GM18909 (cell line): ENCODE results near the gene SLIT1.

Experiments used
- ATAC-seq: cut with Tn5 transposase; IDR thresholded peaks from one replicate; pipeline ENCODE4 v1.9.1; 2021; ENCODE audit warnings: mild to moderate bottlenecking; ENCODE audit not compliant: unreplicated experiment, poor library complexity

The SLIT1 gene

DNA sequence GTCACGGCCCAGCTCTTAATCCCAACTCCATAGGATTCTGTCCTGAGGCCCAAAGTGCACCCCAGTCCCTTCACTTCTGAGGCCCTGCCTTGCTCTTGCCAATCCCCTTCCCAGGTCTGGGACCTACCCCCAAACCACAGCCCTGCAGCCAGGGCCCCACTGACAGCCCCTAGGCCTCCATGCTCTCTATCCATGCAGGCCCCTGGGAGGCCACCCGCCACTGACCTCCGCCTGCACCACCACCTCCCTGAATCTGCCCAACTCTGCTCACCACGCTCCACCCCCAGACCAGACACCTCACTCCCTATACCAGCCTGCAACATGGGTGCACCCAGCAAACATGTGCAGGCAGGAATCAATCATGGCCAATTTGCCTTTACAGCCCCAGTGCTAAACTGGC lies 10.2 kb downstream of the SLIT1 start:
- no peak for ATAC-seq

DNA sequence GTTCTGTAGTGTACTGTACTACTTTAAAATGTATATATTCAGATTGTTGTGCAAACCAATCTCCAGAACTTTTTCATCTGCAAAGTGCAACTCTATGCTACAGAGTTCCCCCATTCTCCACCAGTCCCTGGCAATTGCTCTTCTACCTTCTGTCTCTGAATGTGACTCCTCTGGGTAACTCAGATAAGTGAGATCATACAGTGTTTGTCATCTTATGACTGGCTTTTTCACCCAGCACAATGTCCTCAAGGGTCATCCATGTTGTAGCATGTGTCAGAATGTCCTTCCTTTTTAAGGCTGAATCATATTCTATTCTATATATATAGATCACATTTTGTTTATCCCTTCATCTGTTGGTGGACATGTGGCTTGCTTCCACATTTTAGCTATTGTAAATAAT lies 10.8 kb downstream of the SLIT1 start:
- no peak for ATAC-seq

DNA sequence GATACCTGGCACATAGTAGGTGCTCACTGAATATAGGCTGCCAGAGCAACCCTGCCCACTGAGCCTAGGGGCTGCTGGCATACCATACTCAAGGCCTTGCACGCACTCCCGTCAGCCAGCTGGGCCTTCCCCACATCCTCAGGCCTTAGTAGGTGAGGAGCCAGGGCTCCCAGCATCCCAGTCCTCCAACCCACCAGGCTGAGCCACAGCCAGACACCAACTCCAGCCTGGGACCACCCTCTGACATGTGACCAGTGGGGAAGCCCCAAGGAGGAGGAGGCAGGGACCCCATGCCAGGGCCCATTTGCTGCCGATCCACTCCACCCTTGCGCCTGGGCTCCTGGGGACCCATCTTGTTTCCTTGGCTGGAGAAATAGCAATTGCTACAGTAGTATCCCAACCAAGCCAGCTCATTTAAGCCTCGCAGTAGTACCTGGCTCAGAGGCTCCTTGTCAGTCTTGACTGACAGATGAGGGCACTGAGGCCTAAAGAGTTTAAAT lies 11.4 kb downstream of the SLIT1 start:
- no peak for ATAC-seq

DNA sequence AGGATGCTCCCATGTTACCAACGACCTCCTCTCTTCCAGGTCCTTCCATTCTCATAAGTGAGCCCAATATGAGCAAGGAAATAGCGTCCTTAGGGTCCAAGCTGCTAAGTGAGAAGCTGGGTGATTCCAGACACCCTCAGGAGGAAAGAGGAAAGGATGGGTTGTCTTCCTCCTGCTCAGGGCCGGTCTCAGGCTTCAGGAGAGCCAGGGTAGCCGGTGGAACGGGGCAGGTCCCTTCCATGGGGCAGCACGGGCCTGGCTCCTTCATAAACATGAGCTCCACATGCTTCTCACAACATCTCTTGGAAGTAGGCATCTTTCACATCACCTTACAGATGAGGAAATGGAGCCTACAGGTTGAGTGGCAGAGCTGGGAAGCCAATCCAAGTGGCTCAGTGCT lies 12.7 kb downstream of the SLIT1 start:
- no peak for ATAC-seq

DNA sequence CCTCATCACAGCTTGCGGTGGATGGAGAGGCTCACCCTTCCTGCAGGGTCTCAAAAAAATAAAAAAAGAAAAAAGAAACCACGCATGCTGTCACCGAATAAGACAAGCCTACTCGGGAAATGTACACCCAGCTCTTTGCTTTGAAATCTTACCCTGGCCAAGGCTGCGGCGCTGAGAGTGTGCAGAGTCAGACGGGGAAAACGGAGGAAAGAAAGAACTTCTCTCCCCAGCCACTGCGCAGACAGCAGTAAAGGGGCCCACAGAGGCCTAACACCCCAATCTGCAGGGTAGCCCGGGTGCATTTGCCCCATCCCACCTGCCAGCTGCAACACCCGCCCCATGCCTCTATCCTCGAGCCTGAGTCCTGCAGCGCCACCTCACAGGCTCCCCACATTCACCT lies 14.8 kb downstream of the SLIT1 start:
- no peak for ATAC-seq

DNA sequence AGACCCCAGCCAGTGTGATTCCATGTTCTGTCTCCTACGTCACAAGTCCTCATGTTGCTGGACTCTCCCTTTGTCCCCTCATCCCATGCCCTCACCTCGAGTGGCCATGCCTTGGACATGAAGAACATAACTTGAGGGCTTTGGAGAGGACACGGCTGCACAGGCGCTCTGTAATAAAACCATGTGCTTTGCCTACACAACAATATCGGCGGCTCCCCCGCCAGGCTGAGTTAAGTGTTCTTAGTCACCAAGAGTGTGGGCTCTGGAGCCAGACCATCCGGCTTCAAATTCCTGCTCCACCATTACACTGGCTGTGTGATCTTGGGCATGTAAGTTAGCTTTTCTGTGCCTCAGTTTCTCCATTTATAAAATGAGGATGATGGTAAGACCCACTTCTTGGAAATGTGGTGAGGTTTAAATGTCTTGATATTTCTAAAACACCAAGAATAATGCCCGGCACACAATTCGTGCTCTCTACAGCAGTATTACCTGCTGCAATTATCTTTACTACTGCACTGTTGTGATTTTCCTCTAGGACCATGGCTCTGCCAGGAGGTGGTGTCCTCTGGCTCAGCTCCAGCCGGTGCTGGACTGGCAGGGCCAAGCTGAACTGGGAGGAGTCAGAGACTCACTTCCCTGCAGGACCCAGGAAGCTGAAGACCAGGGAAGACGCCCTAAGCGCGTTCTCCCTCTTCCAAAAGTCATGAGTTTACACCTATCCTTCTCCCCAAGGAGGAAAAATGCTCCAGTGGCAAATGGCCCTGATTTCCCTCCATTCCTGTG lies 15.7 kb downstream of the SLIT1 start:
- ATAC-seq = no peak

DNA sequence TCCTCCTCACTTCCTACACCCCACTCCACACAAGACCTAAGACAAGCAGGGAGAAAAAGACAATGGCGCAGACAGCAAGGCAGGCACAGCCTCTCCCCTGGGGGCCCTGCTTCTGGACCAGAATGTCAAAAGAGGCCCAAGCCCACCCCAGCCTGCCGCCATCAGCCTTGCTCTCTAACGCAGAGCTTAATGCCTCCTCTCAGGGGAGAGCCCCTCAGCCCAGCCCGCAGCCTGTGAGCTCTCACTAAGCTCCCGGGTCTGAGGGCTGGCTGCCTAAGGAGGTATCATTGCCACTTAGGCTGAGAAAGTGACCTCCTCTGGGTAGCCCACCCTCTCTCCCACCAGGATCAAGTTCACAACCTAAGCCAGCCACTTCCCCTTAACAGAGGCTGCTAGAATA lies 16.7 kb downstream of the SLIT1 start:
- ATAC-seq = no peak

DNA sequence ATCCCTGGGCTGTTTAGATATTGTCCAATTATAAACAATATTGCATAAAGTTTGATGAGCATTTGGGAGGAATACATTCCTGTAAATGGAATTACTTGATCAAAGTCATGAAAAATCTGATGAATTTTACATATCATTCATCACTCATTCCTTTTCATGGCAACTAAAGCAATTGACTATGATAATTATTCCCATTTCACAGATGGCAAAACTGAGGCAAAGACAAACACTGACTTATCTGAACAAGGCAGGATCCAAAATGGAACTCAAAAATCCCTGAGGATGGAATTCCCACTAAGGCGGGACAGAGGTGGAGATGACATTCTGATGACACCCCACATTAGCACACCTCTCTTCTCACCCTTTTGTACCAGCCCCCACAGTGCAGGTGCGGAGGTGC lies 17.1 kb downstream of the SLIT1 start:
- ATAC-seq = no peak

DNA sequence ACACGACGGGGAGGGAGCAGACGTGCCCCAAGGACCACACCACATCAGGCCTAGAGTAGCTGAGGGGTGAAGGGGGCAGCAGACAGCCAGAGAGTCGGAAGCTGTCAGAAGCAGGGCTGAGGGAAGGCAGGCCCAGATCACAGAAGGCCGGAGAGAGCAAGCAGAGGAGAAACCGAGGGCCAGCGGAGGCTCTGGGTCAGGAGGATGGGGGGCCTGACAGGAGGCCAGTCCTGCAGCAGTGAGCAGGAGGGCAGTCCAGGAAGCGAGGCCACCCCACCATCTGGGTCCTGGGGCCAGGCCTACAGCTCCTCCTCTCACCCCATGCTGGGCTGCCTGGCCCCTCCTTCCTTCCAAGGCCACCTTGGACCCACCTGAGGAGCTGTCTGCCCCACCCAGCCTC lies 20.3 kb downstream of the SLIT1 start:
- no peak for ATAC-seq

DNA sequence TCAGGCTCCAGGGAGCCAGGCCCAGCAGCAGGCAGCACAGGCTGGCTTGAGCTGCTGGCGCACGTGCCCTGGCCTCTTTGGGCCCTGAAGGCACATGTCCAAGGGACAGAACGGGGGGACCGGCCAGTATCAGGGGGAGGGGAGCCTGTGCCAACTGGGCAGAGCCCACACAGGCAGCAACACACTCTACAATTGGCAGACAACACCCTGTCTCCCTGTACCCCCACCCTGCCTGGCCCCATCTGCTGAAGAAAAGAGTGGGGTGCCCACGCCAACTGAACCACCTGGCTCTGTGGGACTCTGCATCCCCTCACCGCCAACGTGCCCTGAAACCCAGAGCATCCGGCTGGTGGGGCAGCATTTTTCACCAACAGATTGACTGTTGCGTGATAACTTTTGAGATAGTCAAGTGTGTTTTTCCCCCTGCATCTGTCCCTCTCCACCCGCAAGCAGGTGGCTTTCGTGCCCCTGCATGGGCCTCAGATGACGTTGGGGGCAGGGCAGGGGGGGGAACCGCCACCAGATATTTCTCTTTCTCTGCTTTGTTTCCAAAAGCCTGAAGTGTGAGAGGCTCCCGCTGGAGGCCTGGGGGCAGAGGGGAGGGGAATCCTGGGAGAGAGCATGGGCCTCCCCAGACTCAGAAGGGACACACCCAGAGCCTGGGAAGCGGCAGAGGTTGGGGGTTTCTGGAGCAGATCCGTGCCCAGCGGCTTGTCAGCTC lies 21.8 kb downstream of the SLIT1 start:
- no peak for ATAC-seq

DNA sequence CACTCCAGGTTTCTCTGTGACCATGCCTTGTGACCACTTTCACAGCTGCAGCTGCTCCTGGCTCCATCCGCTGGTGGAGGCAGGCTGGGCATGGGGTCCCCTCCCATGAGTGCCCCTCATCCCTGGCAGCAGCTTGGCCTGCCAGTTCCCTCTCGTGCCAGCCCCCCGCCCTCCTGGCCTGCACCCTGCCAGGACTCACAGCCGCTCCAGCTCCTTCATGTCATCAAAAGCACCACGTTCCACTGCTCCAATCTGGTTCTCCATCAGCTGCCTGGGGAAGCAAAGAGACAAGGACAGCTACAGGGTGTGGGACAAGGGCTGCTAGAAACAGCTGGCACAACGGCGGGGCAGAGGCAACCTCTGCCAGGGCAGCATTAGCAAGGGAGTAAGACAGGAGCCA lies 22.6 kb downstream of the SLIT1 start:
- no peak for ATAC-seq

DNA sequence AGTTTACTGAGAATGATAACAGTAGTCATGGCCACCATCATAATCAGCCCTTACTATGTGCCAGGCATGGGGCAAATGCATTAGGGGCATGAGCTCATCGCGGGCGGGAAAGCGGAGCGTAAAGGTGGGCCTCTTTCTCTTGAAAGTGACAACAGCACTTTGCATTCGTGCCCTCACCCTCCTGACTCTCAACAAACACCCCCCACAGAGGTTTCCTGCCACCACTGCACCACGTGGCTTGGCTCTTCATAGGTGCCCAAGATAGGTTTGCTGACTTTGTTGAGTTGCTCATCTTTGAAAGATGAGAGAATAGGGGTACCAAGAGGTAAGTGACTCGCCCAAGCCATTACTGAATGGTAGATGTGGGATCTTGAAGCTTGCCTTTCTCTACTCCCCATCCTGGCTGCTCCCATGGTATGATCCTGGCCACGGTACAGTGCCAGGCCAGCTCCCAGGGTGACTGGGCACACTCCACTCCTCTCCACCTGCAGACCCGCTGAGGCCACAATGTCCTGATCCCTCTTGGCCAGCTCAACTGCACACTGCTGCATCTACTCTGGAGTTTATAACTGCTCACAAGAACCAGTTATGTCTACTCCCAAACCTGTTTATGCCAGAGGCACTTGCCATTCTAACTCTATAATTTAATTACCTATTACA lies 26.0 kb downstream of the SLIT1 start:
- ATAC-seq = no peak

DNA sequence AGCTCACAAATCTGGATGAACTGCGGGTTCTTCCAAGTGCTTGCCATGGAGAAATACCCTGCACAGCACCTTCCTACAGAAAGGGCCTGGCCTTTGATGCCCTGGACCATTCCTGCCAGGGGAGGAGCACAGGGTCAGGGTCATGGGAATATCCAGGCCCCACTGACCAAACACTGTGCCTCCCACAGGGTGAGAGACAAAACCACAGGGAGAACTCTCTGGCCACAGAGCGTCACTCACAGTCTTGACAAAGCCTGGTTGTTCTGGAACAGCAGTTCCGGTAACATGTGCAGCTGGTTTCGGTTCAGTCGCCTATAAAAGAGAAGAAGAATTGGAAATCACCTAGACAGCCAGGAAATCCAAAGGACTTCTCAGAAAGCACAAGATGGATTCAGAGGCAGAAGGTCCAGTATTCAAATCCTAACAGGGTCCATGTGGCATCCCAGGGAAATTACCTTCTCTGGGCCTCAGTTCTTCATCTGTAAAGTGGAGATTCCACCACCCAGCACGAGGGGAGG lies 28.1 kb downstream of the SLIT1 start:
- no peak for ATAC-seq

DNA sequence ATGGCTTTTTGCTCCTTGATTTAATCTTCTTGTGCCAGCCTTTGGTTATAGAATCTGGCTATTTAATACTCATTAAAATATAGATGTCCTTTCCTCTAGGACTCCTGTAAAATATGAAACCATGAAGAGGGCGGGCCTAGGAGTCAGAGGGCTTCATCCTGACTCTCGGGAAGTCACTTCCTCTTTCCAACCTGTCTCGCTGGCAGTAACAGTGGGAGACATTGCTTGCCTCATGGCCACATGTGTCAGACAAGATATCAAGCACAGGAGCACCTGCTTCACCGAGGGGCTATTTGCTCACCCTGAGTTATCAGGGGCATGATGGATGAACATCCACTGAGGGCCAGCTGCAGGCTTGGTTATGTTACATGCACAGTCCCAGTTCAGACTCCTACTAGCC lies 31.0 kb downstream of the SLIT1 start:
- ATAC-seq = no peak

DNA sequence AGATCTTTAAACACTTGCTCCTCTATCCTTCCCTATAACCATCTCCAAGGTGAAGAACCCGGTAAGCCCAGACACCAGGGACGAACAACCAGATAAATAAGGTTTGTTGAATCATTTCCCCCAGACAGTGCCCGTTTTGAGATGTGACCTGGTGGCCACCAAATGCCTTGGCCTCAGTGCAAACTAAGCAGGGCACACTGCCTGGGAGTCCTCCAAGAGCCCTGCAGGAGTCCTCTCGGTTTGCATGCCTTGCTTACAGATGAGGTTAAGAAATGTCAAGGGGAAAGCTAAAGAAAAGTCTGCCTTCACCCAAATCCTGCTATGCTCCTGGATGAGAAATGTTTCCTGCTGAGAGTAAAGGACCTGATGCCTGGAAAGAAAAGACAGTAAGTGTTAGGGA lies 31.6 kb downstream of the SLIT1 start:
- ATAC-seq = no peak

DNA sequence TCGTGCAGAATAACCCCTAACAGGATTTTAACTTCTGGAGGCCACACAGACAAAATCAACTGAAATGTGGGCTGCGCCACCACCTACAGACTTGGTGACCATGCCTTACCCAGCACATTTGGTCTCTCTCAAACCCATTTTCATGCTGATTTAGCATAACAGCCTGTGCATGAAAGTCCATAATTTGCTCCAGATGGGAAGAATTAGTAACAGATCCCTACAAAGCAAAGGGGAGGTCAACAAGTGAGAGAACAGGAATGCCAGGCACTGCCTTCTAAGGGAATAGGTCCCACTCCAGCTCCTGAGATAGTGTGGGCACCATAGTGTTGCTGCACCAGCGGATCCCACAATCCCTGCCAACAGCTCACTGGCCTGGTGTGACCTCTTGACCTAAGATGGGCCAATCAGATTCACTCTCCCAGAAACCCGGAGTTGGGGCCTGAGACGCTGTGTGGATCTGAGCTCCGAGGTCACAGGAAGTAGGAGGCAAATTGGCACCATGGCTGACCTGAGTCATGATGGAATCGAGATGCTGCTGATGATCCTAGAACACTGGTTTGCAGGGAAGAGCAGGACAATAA lies 32.4 kb downstream of the SLIT1 start:
- ATAC-seq = no peak

DNA sequence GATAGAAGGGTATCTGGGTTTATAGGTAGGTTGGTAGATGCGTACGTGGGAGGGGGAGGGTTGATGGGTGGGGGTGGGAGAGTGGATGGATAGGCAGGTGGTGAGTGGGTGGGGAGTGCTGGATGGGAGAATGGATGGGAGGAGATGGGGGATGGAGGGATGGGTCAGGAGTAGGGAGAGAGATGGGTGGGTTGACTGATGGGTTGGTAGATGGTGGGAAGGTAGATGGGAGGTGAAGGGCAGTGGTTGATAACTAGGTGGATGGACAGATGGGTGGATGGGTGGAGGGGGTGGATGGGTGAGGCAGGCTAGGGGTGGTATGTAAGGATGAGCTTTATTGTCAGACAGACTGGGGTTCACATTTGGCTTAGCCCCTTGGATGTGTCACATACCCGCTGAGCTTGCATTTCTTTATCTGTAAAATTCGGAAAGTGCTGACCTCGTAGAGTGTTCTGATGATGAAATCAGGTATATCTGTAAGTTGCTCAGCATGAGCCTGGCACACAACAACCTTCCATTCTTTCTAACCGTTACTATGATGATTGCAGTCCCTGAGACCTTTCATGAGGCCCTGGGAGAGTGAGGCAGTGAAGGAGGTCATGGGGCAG lies 34.3 kb downstream of the SLIT1 start:
- ATAC-seq = no peak

DNA sequence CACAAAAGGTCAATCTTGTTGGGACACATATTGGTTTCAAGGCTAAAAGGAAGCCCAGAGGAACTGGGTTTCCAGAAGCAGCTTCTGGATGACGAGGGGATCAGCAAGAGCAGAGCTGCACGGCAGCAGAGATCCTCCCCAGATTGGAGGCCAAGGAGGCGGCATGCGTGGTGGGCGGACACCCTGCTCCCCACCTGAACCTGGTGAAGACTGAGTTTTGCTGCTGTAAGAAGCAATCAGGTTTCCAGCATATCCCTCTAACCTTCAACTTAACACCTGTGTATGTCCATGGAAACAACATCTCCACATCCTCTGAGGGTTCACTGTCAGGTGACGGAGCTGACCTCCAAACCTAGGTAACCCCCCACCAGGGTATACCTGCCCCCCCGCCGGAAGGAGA lies 35.1 kb downstream of the SLIT1 start:
- ATAC-seq = no peak

DNA sequence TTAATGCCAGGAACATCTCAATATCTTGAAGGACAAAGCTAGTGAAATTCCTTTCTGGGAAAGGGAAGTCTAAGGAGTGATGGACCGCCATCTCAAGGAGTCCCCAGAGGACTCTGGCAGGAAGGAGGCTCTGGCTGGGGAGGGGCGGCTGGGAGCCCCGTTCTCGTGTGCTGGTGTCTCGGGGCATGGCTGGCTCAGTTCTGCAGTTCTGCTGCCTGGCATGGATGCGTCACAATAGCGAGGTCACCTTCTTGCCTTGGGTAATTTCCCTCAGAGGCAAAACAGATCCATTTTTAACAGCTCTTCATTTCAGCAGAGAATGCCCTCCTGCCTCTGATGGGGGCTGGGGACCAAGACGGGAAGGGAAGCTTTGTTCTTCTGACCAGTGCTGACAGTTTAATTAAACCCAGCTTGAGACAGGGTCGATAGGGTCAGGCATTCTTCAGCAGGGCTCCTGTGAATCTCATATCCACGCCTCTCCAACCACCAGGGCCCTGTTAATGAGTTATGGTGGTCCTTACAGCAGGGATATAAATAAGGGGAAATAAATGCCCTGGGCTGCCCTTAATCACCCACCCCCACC lies 35.7 kb downstream of the SLIT1 start:
- ATAC-seq = no peak

DNA sequence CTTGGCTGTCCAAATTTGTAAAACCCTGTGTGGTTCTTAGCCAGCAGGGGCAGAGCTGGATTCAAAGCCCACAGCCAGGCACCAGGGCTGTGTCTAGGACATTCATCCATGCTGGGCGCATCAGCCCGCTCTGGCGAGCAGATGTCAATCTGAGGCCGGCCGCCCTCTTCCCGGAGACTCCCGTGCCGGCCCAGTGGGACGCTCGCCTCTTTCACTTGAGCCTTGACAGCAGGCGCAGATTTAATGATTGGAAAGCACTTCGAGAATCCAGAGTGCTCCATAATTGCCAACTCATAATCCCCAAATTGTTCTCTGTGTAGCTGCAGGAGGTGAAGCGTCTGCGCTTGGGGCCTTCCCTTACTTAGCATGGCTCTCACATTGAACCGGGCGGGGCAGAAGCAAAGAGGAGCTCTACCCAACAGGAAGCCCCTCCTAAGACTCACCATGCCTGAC lies 36.7 kb downstream of the SLIT1 start:
- ATAC-seq = no peak
